Measurements from ENCODE around the gene TMEM106C.

Gene TMEM106C

GRCh38 chr12:48001505-48002413 is 38.4 kb downstream of the TMEM106C start:
- TF ChIP-seq CTCF (IDR thresholded peaks at IDR 0.05; ENCODE audit: control insufficient read depth, extremely low read depth, insufficient read depth) = no peak
- H3K4me3 ChIP-seq (ENCODE audit: low read depth, low read length) = peak overlapping the region; percentile 42
- no peak for DNase-seq (ENCODE audit: low read depth)

- no peak for DNase-seq (ENCODE audit: low read depth)
- no peak for TF ChIP-seq CTCF (IDR thresholded peaks at IDR 0.05; ENCODE audit: control insufficient read depth, extremely low read depth, insufficient read depth)
Measured at GRCh38 chr12:48002414-48002730, 39.0 kb downstream of the TMEM106C start.

GRCh38 chr12:48002773-48003218 is 39.4 kb downstream of the TMEM106C start:
- H3K4me3 ChIP-seq (ENCODE audit: low read depth, low read length) = no peak overlapping the region
- no peak for TF ChIP-seq CTCF (IDR thresholded peaks at IDR 0.05; ENCODE audit: control insufficient read depth, extremely low read depth, insufficient read depth)
- DNase-seq (ENCODE audit: low read depth) = no peak

More at GRCh38 chr12:48002414-48002730, 39.0 kb downstream of the TMEM106C start:
- no peak overlapping the region; the same call in 1 of the 2 replicates for H3K4me3 ChIP-seq (ENCODE audit: low read depth, low read length)

- no peak for TF ChIP-seq CTCF (IDR thresholded peaks at IDR 0.05; ENCODE audit: control insufficient read depth, extremely low read depth, insufficient read depth)
- no peak overlapping the region for H3K4me3 ChIP-seq (ENCODE audit: low read depth, low read length)
- DNase-seq (ENCODE audit: low read depth) = no peak
Measured at GRCh38 chr12:48003226-48004052, 40.0 kb downstream of the TMEM106C start.

GRCh38 chr12:48004053-48004941 is 40.9 kb downstream of the TMEM106C start, which contains the start of gene COL2A1:
Gene COL2A1 (minus strand): TSS chr12:48004476. CDS start chr12:48004321, 155 bp downstream.
- no peak for DNase-seq (ENCODE audit: low read depth)
- H3K4me3 ChIP-seq (ENCODE audit: low read depth, low read length) = no peak within 1 kb of the TSS
- TF ChIP-seq CTCF (IDR thresholded peaks at IDR 0.05; ENCODE audit: control insufficient read depth, extremely low read depth, insufficient read depth) = no peak
